HepG2 (cell line): ENCODE measurements around the gene F8A2.

Experiments used
- ELF3 ChIP-seq: IDR thresholded peaks from 2 replicates; pipeline ENCODE4 v1.6.1; 2016; ENCODE audit warnings: missing genetic modification reagents, missing compliant biosample characterization
- HDAC2 ChIP-seq: sonication (generic); formaldehyde crosslinking; IDR thresholded peaks from 2 replicates; pipeline ENCODE4 v1.4.0; 2020; ENCODE audit warnings: missing genetic modification reagents
- HDAC6 ChIP-seq: fragments of 200-600 bp; sonication (generic); IDR thresholded peaks from 2 replicates; pipeline ENCODE4 v1.7.0; 2017; ENCODE audit warnings: mild to moderate bottlenecking, antibody characterized with exemption, low read length, low read depth
- PHF20 ChIP-seq: sonication (generic); formaldehyde crosslinking; IDR thresholded peaks from 2 replicates; pipeline ENCODE4 v1.5.0; 2020; ENCODE audit warnings: mild to moderate bottlenecking, missing genetic modification reagents
- POLR2AphosphoS5 ChIP-seq: IDR thresholded peaks from 2 replicates; pipeline ENCODE4 v1.6.1; 2012; ENCODE audit warnings: low read depth, low read length
- TAF1 ChIP-seq: sonication (generic); formaldehyde crosslinking; IDR thresholded peaks from 2 replicates; pipeline ENCODE4 v1.4.0; 2020; ENCODE audit warnings: missing genetic modification reagents
- TBP ChIP-seq: sonication (generic); formaldehyde crosslinking; IDR thresholded peaks from 2 replicates; pipeline ENCODE4 v1.5.0; 2020; ENCODE audit warnings: missing genetic modification reagents
- ZMYM3 ChIP-seq: sonication (generic); formaldehyde crosslinking; IDR thresholded peaks from 2 replicates; pipeline ENCODE4 v1.5.1; 2020; ENCODE audit warnings: mild to moderate bottlenecking, missing genetic modification reagents
- TF ChIP-seq, protein P1 (sequence below): sonication (generic); formaldehyde crosslinking; IDR thresholded peaks from 2 replicates; pipeline ENCODE4 v1.4.0; 2020; ENCODE audit warnings: mild to moderate bottlenecking, missing genetic modification reagents
- TF ChIP-seq, protein P2 (sequence below): sonication (generic); formaldehyde crosslinking; IDR thresholded peaks from 2 replicates; pipeline ENCODE4 v1.5.0; 2020; ENCODE audit warnings: mild to moderate bottlenecking, missing genetic modification reagents, moderate library complexity

GRCh38 chrX:155389634-155390033 lies 7.7 kb downstream of the F8A2 start:
- TF ChIP-seq, protein P1, sequence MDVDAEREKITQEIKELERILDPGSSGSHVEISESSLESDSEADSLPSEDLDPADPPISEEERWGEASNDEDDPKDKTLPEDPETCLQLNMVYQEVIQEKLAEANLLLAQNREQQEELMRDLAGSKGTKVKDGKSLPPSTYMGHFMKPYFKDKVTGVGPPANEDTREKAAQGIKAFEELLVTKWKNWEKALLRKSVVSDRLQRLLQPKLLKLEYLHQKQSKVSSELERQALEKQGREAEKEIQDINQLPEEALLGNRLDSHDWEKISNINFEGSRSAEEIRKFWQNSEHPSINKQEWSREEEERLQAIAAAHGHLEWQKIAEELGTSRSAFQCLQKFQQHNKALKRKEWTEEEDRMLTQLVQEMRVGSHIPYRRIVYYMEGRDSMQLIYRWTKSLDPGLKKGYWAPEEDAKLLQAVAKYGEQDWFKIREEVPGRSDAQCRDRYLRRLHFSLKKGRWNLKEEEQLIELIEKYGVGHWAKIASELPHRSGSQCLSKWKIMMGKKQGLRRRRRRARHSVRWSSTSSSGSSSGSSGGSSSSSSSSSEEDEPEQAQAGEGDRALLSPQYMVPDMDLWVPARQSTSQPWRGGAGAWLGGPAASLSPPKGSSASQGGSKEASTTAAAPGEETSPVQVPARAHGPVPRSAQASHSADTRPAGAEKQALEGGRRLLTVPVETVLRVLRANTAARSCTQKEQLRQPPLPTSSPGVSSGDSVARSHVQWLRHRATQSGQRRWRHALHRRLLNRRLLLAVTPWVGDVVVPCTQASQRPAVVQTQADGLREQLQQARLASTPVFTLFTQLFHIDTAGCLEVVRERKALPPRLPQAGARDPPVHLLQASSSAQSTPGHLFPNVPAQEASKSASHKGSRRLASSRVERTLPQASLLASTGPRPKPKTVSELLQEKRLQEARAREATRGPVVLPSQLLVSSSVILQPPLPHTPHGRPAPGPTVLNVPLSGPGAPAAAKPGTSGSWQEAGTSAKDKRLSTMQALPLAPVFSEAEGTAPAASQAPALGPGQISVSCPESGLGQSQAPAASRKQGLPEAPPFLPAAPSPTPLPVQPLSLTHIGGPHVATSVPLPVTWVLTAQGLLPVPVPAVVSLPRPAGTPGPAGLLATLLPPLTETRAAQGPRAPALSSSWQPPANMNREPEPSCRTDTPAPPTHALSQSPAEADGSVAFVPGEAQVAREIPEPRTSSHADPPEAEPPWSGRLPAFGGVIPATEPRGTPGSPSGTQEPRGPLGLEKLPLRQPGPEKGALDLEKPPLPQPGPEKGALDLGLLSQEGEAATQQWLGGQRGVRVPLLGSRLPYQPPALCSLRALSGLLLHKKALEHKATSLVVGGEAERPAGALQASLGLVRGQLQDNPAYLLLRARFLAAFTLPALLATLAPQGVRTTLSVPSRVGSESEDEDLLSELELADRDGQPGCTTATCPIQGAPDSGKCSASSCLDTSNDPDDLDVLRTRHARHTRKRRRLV (CRISPR knock-in tag), result no peak
- TF ChIP-seq HDAC6 (no peak), TAF1 (CRISPR knock-in tag) (no peak), POLR2AphosphoS5 (no peak), PHF20 (no peak), HDAC2 (CRISPR knock-in tag) (no peak), TBP (CRISPR knock-in tag) (no peak), ZMYM3 (CRISPR knock-in tag) (no peak), ELF3 (CRISPR knock-in tag) (no peak)
- TF ChIP-seq, protein P2, sequence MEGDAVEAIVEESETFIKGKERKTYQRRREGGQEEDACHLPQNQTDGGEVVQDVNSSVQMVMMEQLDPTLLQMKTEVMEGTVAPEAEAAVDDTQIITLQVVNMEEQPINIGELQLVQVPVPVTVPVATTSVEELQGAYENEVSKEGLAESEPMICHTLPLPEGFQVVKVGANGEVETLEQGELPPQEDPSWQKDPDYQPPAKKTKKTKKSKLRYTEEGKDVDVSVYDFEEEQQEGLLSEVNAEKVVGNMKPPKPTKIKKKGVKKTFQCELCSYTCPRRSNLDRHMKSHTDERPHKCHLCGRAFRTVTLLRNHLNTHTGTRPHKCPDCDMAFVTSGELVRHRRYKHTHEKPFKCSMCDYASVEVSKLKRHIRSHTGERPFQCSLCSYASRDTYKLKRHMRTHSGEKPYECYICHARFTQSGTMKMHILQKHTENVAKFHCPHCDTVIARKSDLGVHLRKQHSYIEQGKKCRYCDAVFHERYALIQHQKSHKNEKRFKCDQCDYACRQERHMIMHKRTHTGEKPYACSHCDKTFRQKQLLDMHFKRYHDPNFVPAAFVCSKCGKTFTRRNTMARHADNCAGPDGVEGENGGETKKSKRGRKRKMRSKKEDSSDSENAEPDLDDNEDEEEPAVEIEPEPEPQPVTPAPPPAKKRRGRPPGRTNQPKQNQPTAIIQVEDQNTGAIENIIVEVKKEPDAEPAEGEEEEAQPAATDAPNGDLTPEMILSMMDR (CRISPR knock-in tag), result no peak
